Esophagus squamous epithelium (tissue), 5 donors: ENCODE measurements around the gene P4HA2. TPM values are rescaled to one million over a fixed set of nuclear protein-coding genes. Genes with fewer than 3 reads are reported as not detected.

Source experiments
- DNase-seq: peaks from one replicate; lab custom pipeline; 2025; lab: John Stamatoyannopoulos, UW
- H3K27ac ChIP-seq, 4 donors: fragments of 200-600 bp; sonication (generic); one replicate each; pipeline ENCODE4 v1.5.1; 2016 to 2019; ENCODE audit warnings: mild to moderate bottlenecking in 1 of 4
- H3K27me3 ChIP-seq, 4 donors: fragments of 200-600 bp; sonication (generic); 1 replicate in 3 of 4; 2 replicates in 1 of 4; pipeline versions ENCODE4 v1.5.1 to v1.6.0; 2017 to 2021; ENCODE audit warnings: antibody characterized with exemption in 1 of 4
- H3K36me3 ChIP-seq, 3 donors: fragments of 200-600 bp; sonication (generic); one replicate each; pipeline ENCODE4 v1.5.1; 2016 to 2019
- H3K4me1 ChIP-seq, 3 donors: fragments of 200-600 bp; sonication (generic); one replicate each; pipeline ENCODE4 v1.5.1; 2017 to 2019
- H3K4me3 ChIP-seq, 4 donors: fragments of 200-600 bp; sonication (generic); 1 replicate in 3 of 4; 2 replicates in 1 of 4; pipeline ENCODE4 v1.5.1; 2016 to 2019; ENCODE audit warnings: mild to moderate bottlenecking in 2 of 4, moderate library complexity in 1 of 4
- H3K9me3 ChIP-seq, 3 donors: fragments of 200-600 bp; sonication (generic); one replicate each; pipeline ENCODE4 v1.5.1; 2016 to 2019
- POLR2A ChIP-seq, 4 donors: fragments of 450-650 bp; IDR thresholded peaks; one replicate each; pipeline ENCODE4 v1.6.1; 2017; ENCODE audit warnings: antibody characterized with exemption in 4 of 4, mild to moderate bottlenecking in 4 of 4, moderate library complexity in 3 of 4
- WGBS, 2 donors: methylation state at CpG; one replicate each; pipeline ENCODE4 v1.1.5; 2018; 5-methylcytosine and 5-hydroxymethylcytosine counted together
- intact Hi-C: fragments of 100-400 bp; cut with DNase I; formaldehyde crosslinking; loops from one replicate; pipeline ENCODE4 v1.15.0; 2022
- total RNA-seq, 4 donors: library from RNA; depleted of rRNA; stranded (reverse); fragments of >200 nt; gene quantifications; one replicate each; pipeline ENCODE4 v1.1.0, GENCODE V29; 2016
- TF ChIP-seq, protein P1 (sequence below), 6 experiments: fragments of 450-650 bp in 4 of 6; fragments of 200-600 bp in 2 of 6; sonication (generic) in 2 of 6; IDR thresholded peaks; one replicate each; pipeline ENCODE4 v1.5.1; 2016 to 2019; ENCODE audit warnings: antibody characterized with exemption in 6 of 6, mild to moderate bottlenecking in 4 of 6, moderate library complexity in 4 of 6
- donor health status: DM: yes; HTN: yes; CAD: no.

Gene P4HA2
- 10 to 100 TPM; 14.7 to 22.2 (median 16.7) TPM for total RNA-seq

DNA sequence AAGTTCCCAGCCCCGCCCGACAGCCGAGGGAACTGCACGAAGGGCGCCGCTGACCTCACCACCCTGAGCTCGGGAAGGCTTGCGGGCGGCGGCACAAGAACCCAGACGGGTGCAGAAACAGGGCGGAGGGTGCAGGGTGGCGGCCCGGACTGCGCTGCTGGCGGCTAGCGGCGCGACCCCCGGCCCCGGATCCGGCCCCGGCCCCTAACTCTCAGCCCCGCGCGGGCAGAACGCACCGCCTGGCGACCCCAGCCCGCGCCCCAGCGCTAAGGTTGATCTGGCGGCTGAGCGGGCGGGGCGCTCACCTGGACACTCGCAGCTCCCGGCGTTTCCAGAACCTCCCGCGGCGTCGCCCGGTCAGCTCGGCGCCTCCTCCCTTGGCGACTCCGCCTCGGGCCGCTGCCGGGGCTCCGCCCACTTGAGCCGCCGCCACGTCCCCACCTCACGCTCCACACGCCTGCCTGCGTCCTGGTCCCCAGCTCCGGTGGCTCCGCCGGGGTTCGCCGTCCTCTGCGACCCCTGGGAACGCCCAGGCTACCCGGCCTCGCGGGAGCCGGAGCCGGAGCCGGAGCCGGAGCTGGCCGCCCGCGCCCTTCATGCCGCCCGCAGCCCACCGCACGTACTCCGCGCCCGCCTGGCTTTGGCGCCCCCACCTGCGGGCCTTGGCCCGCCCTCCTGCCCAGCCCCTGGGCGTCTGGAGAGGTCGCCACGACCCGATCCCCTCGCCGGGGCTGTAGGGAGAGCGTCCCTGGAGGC is at the start of gene P4HA2:
TSS of gene P4HA2 (minus strand) at position 369 of the 756 bp plus-strand sequence. CDS start 9,227 bp downstream, outside the sequence.
- 0% methylated on average over 8 of the region's 92 CpGs; no CpG with 5 or more reads in 1 of the 2 donors for WGBS, 2 donors
- peaks cover 0 to 10% (median 0%) of the 10 kb centered on the region in 4 donors for H3K27me3 ChIP-seq
- no peaks in the 10 kb centered on the region for H3K9me3 ChIP-seq
- intact Hi-C loops = no loop called here
- DNase-seq = no peak
- H3K4me3 ChIP-seq = peak within 1 kb of the TSS; percentile 51 to 98 (median 82)
- peaks cover 13 to 59% (median 41%) of the 10 kb centered on the region in 3 donors for H3K4me1 ChIP-seq
- TF ChIP-seq, protein P1, sequence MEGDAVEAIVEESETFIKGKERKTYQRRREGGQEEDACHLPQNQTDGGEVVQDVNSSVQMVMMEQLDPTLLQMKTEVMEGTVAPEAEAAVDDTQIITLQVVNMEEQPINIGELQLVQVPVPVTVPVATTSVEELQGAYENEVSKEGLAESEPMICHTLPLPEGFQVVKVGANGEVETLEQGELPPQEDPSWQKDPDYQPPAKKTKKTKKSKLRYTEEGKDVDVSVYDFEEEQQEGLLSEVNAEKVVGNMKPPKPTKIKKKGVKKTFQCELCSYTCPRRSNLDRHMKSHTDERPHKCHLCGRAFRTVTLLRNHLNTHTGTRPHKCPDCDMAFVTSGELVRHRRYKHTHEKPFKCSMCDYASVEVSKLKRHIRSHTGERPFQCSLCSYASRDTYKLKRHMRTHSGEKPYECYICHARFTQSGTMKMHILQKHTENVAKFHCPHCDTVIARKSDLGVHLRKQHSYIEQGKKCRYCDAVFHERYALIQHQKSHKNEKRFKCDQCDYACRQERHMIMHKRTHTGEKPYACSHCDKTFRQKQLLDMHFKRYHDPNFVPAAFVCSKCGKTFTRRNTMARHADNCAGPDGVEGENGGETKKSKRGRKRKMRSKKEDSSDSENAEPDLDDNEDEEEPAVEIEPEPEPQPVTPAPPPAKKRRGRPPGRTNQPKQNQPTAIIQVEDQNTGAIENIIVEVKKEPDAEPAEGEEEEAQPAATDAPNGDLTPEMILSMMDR (IDR thresholded peaks at IDR 0.05) = peak in 4 of 6 experiments; percentile 5 to 47 (median 25)
- TF ChIP-seq POLR2A (IDR thresholded peaks at IDR 0.05) = peak in 2 of 4 donors; percentile 19 to 68
- no peaks in the 10 kb centered on the region for H3K36me3 ChIP-seq
- peak within 1 kb of the TSS; percentile 81 to 94 (median 92) for H3K27ac ChIP-seq

DNA sequence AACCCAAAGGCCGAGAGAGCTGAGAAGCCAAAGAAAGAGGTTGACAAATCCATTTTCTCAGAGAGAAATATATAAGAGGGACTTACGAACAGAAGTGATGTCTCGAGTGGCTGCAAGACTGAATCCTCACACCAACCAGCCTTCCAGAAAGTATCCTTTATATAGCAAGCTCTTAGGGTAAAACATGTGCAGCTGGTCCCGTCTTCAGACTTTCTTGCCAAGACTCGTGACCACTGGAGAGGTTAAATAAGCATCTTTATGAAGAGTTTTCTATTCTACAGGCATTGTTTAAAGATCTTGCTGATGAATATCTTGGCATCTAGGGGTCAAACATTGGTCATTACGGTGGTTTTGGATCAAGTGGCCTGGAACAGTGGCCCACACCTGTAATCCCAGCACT is 49.6 kb upstream of the P4HA2 start:
- WGBS, 2 donors = 78 to 88% methylated on average over 6 of the region's 6 CpGs
- H3K27ac ChIP-seq = no peak overlapping the region
- peaks cover 0 to 22% (median 11%) of the 10 kb centered on the region in 3 donors for H3K4me1 ChIP-seq
- H3K4me3 ChIP-seq = no peak overlapping the region
- no peak for DNase-seq
- TF ChIP-seq, protein P1 (IDR thresholded peaks at IDR 0.05) = no peak
- no peak for TF ChIP-seq POLR2A (IDR thresholded peaks at IDR 0.05)
- no peaks in the 10 kb centered on the region for H3K27me3 ChIP-seq
- no peaks in the 10 kb centered on the region for H3K9me3 ChIP-seq
- intact Hi-C loops = no loop called here
- H3K36me3 ChIP-seq = peaks cover 0 to 8% (median 0%) of the 10 kb centered on the region in 3 donors

DNA sequence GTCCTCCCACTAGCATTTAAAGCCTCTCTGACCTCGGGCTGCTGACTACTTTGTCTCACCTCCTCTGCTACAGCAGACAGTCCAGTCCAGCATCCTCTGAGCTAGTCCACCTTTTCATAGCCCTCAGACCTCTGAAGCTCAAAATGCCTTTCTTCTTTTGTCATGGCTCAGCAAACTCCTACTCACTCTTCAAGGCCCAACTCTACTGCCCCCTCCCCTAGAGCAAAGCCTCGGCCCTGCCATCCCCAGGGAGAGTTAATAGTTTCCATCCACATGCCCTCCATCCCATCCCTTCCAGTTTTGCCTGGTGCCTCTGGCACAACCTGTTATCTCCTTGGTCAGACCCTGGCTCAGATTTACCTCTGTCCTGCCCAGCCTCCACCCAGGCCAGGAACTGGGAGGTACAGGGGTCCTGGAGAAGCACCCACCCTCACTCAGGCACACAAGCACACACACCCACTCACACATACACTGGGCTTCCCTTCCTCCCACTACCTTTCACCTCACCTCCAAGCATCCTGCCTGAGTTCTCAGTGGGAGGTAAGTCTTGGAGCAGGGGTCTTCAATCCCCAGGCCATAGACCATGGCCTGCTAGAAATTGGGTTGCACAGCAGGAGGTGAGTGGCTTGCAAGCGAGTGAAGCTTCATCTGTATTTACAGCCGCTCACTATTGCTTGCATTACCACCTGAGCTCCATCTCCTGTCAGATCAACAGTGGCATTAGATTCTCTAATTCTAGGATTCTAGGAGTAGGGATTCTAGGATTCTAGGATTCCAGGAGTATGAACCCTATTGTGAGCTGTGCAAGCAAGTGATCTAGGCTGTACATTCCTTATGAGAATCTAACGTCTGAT is 47.9 kb upstream of the P4HA2 start:
- H3K27me3 ChIP-seq = no peaks in the 10 kb centered on the region
- no peak for TF ChIP-seq POLR2A (IDR thresholded peaks at IDR 0.05)
- TF ChIP-seq, protein P1 (IDR thresholded peaks at IDR 0.05) = no peak
- no peaks in the 10 kb centered on the region for H3K9me3 ChIP-seq
- H3K27ac ChIP-seq = no peak overlapping the region
- H3K36me3 ChIP-seq = peaks cover 7 to 25% (median 7%) of the 10 kb centered on the region in 3 donors
- intact Hi-C loops = no loop called here
- peaks cover 0 to 22% (median 11%) of the 10 kb centered on the region in 3 donors for H3K4me1 ChIP-seq
- no peak for DNase-seq
- 74 to 82% methylated on average over 5 of the region's 5 CpGs for WGBS, 2 donors
- no peak overlapping the region for H3K4me3 ChIP-seq

DNA sequence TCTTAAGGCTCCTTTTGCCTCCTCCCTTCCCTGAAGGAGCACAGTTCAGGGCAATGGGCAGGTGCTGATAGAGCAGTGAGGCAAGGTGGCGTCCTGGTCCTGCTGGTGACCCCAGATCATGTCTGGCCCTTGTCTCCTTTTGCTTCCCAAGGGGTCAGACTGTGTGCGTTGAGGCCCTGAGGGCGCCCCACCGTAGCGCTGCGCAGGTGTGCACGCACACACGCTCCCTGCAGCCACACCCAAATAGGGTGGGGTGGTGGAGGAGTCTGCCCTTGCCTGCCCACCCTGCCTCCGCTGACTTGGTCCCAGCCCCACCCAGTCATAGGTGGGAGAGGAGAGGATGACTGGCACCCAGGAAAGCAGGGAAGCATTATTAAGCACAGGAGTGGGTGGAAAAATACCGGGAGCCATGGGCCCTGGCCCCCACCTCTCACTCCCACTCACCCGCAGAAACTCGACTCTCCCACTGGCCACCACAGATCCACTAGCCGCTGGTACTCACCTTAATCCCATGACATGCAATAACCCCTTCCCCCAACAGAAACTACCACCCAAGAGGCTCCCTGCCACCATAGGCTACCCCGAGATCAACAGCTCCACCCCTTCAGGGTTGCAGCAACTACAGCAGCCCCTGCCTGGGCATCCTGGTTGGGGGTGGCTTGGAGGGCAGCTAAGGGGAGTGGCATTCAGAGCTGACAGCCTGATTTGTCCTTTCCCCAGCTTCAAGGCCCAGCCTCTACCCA is 46.6 kb upstream of the P4HA2 start:
- intact Hi-C loops = no loop called here
- Histone ChIP-seq H3K27ac (no peak overlapping the region), H3K27me3 (no peaks in the 10 kb centered on the region), H3K4me1 (peaks cover 0 to 33% (median 14%) of the 10 kb centered on the region in 3 donors), H3K9me3 (no peaks in the 10 kb centered on the region), H3K36me3 (peaks cover 7 to 38% (median 8%) of the 10 kb centered on the region in 3 donors), H3K4me3 (no peak overlapping the region)
- no peak for DNase-seq
- 47 to 60% methylated on average over 5 to 7 of the region's 14 CpGs for WGBS, 2 donors
- TF ChIP-seq, protein P1 (IDR thresholded peaks at IDR 0.05) = no peak
- no peak for TF ChIP-seq POLR2A (IDR thresholded peaks at IDR 0.05)
